SK-N-SH (cell line): Measurements from ENCODE around the gene AFAP1L1. TPM values are rescaled to one million over a fixed set of nuclear protein-coding genes. Genes with fewer than 3 reads are reported as not detected.

Experiments used
- CTCF ChIA-PET: fragments of 300-600, 350-600 bp; formaldehyde crosslinking; extraction: SDS; loops from one replicate; lab custom pipeline; 2021; lab: Yijun Ruan, JAX
- POLR2A ChIA-PET: fragments of 350-600 bp; sonication (Branson Sonifier 250); formaldehyde crosslinking; extraction: SDS; loops from one replicate; lab custom pipeline; 2020; ENCODE audit warnings: antibody characterized with exemption, inconsistent platforms; lab: Yijun Ruan, JAX
- DNase-seq: peaks from one replicate; pipeline ENCODE4 v3.0.0; 2012
- H2AFZ ChIP-seq: fragments of 200-600 bp; sonication (generic); 2 replicates; pipeline ENCODE4 v1.8.1; 2016; ENCODE audit warnings: antibody characterized with exemption, mild to moderate bottlenecking, low read depth
- H3F3A ChIP-seq: fragments of 200-600 bp; sonication (generic); replicated peaks from 2 replicates; pipeline ENCODE3; 2016; ENCODE audit warnings: antibody characterized with exemption, mild to moderate bottlenecking; ENCODE audit not compliant: insufficient read depth
- H3K27ac ChIP-seq, 2 experiments: fragments of 200-500 bp in 1 of 2; fragments of 200-600 bp in 1 of 2; sonication (Bioruptor generic) in 1 of 2; sonication (generic), shearing (Covaris generic) in 1 of 2; 2 replicates each; pipeline versions ENCODE4 v1.5.1 to v1.6.1; 2014 to 2016; ENCODE audit warnings: low read depth in 2 of 2, inconsistent platforms in 1 of 2, low read length in 1 of 2, mild to moderate bottlenecking in 1 of 2, mixed read lengths in 1 of 2
- H3K27me3 ChIP-seq: fragments of 200-600 bp; sonication (generic), shearing (Covaris generic); 2 replicates; pipeline ENCODE4 v1.6.1; 2016; ENCODE audit warnings: mixed run types; ENCODE audit not compliant: insufficient read depth
- H3K36me3 ChIP-seq, 2 experiments: fragments of 200-500 bp in 1 of 2; fragments of 200-600 bp in 1 of 2; sonication (Bioruptor generic) in 1 of 2; sonication (generic) in 1 of 2; replicated peaks in 1 of 2; 2 replicates each; pipeline versions ENCODE3 to v1.5.1; 2014 to 2016; ENCODE audit warnings: low read length in 1 of 2, mild to moderate bottlenecking in 1 of 2; ENCODE audit not compliant: insufficient read depth in 2 of 2, control insufficient read depth in 1 of 2
- H3K4me1 ChIP-seq, 2 experiments: fragments of 200-500 bp in 1 of 2; fragments of 200-600 bp in 1 of 2; sonication (Bioruptor generic) in 1 of 2; sonication (generic), shearing (Covaris generic) in 1 of 2; 2 replicates each; pipeline versions ENCODE4 v1.5.1 to v1.6.1; 2014 to 2016; ENCODE audit warnings: low read depth in 1 of 2, low read length in 1 of 2, mixed run types in 1 of 2; ENCODE audit not compliant: insufficient read depth in 2 of 2, control insufficient read depth in 1 of 2
- H3K4me2 ChIP-seq: fragments of 200-600 bp; sonication (generic), shearing (Covaris generic); 2 replicates; pipeline ENCODE4 v1.6.1; 2017; ENCODE audit warnings: mixed run types
- H3K4me3 ChIP-seq, 2 experiments: fragments of 200-500 bp in 1 of 2; fragments of 200-600 bp in 1 of 2; sonication (Bioruptor generic) in 1 of 2; sonication (generic), shearing (Covaris generic) in 1 of 2; 2 replicates each; pipeline versions ENCODE4 v1.5.1 to v1.8.1; 2014 to 2016; ENCODE audit warnings: low read depth in 2 of 2, inconsistent platforms in 1 of 2, low read length in 1 of 2, mild to moderate bottlenecking in 1 of 2, mixed read lengths in 1 of 2, moderate library complexity in 1 of 2
- H3K79me2 ChIP-seq: fragments of 200-600 bp; sonication (generic); 2 replicates; pipeline ENCODE4 v1.8.1; 2017; ENCODE audit warnings: mild to moderate bottlenecking; ENCODE audit not compliant: insufficient read depth
- H3K9ac ChIP-seq: fragments of 200-600 bp; sonication (generic); 2 replicates; pipeline ENCODE4 v1.6.1; 2017; ENCODE audit warnings: mixed run types
- H3K9me2 ChIP-seq: fragments of 200-600 bp; sonication (generic); 2 replicates; pipeline ENCODE4 v1.6.1; 2017; ENCODE audit warnings: mixed run types
- H3K9me3 ChIP-seq: fragments of 200-600 bp; sonication (generic); 2 replicates; pipeline ENCODE4 v1.6.1; 2017; ENCODE audit warnings: mixed run types, mild to moderate bottlenecking, moderate library complexity
- H4K20me1 ChIP-seq: fragments of 200-600 bp; sonication (generic); 2 replicates; pipeline ENCODE4 v1.6.1; 2017; ENCODE audit warnings: mild to moderate bottlenecking, mixed run types; ENCODE audit not compliant: insufficient read depth
- ELF1 ChIP-seq: IDR thresholded peaks from 2 replicates; pipeline ENCODE4 v1.4.0; 2012
- FOXJ3 ChIP-seq: sonication (generic); formaldehyde crosslinking; IDR thresholded peaks from 2 replicates; pipeline ENCODE4 v1.5.1; 2020; ENCODE audit warnings: mild to moderate bottlenecking, missing genetic modification reagents
- MAX ChIP-seq: IDR thresholded peaks from 2 replicates; pipeline ENCODE4 v1.4.0; 2012; ENCODE audit warnings: low read depth
- MXI1 ChIP-seq: IDR thresholded peaks from 2 replicates; pipeline ENCODE4 v1.6.1; 2012; ENCODE audit warnings: mild to moderate bottlenecking, low read depth, low read length, improper control_type of control experiment
- NFIC ChIP-seq: IDR thresholded peaks from 2 replicates; pipeline ENCODE4 v1.4.0; 2012; ENCODE audit warnings: borderline replicate concordance
- NRF1 ChIP-seq: IDR thresholded peaks from 2 replicates; pipeline ENCODE4 v1.6.1; 2012; ENCODE audit warnings: low read depth, mild to moderate bottlenecking, low read length
- PBX3 ChIP-seq: IDR thresholded peaks from 2 replicates; pipeline ENCODE4; 2012
- REST ChIP-seq: IDR thresholded peaks from 2 replicates; pipeline ENCODE4 v1.6.1; 2012; ENCODE audit warnings: mild to moderate bottlenecking, low read depth, low read length, moderate library complexity
- RXRA ChIP-seq: IDR thresholded peaks from 2 replicates; pipeline ENCODE4 v1.4.0; 2012; ENCODE audit warnings: low read depth, mild to moderate bottlenecking, borderline replicate concordance
- TEAD4 ChIP-seq: IDR thresholded peaks from 2 replicates; pipeline ENCODE4 v1.4.0; 2012; ENCODE audit warnings: mild to moderate bottlenecking, borderline replicate concordance; ENCODE audit not compliant: insufficient read depth
- WGBS: methylation state at CpG from one replicate; pipeline ENCODE4 v1.1.6; 2017; ENCODE audit warnings: low lambda C conversion rate; 5-methylcytosine and 5-hydroxymethylcytosine counted together
- polyA plus RNA-seq, 3 experiments: library from polyadenylated mRNA; depleted of rRNA; stranded (reverse); fragments of >200 nt; gene quantifications; 2 replicates each; pipeline ENCODE4 v1.2.3, GENCODE V29; 2012

AFAP1L1 gene
- polyA plus RNA-seq, 1 of the 3 experiments (the other 2 are of a cell fraction), result 0.82 TPM

- H3K9me3 ChIP-seq, result no peaks in the 10 kb centered on the region
- H3K79me2 ChIP-seq, result no peaks in the 10 kb centered on the region
- H3K9me2 ChIP-seq, result no peaks in the 10 kb centered on the region
- TF ChIP-seq MAX (no peak), NFIC (no peak), ELF1 (no peak), PBX3 (no peak), TEAD4 (no peak), RXRA (no peak), MXI1 (no peak)
- H3K27me3 ChIP-seq, result no peaks in the 10 kb centered on the region
- DNase-seq, result no peak
- 89% methylated on average over 4 of the region's 4 CpGs for WGBS
- ChIA-PET POLR2A (interaction anchor here (0.9 to 1.8 kb wide), 5 partner anchors 9 to 209 kb away, joined by 3 to 4 read pairs (median 3); partner anchors contain the start of genes ARHGEF37 and GRPEL2), CTCF (interaction anchor here (0.9 to 41.4 kb wide), 24 partner anchors 11 to 247 kb away, joined by 3 to 1751 read pairs (median 5); partner anchors contain the start of genes CSNK1A1, GRPEL2, IL17B and PCYOX1L)
- no peak overlapping the region for H3K9ac ChIP-seq
- no peaks in the 10 kb centered on the region for H3F3A ChIP-seq
- H3K4me3 ChIP-seq, result no peak overlapping the region
- H3K36me3 ChIP-seq, result no peaks in the 10 kb centered on the region
- H3K4me2 ChIP-seq, result no peak overlapping the region
- H3K4me1 ChIP-seq, result peaks cover 0 to 13% of the 10 kb centered on the region in 2 experiments; a peak in 1 of 4 replicates
- H4K20me1 ChIP-seq, result no peaks in the 10 kb centered on the region
- no peak overlapping the region for H3K27ac ChIP-seq
- no peak overlapping the region for H2AFZ ChIP-seq
These were observed 100.6 kb downstream of the AFAP1L1 start for GRCh38 chr5:149372076-149372795.

GRCh38 chr5:149372932-149373331, 101.3 kb downstream of the AFAP1L1 start:
- POLR2A ChIA-PET, result interaction anchor here (1.0 to 1.8 kb wide), 2 partner anchors 28 to 209 kb away, joined by 3 to 4 read pairs; partner anchors contain the start of genes ARHGEF37 and GRPEL2
- Histone ChIP-seq H3K9me2 (no peaks in the 10 kb centered on the region), H3K36me3 (no peaks in the 10 kb centered on the region), H3K79me2 (no peaks in the 10 kb centered on the region), H2AFZ (no peak overlapping the region), H3K4me3 (no peak overlapping the region), H3K4me1 (peaks cover 0 to 6% of the 10 kb centered on the region in 2 experiments; a peak in 1 of 4 replicates), H3K9ac (no peak overlapping the region), H4K20me1 (no peaks in the 10 kb centered on the region), H3F3A (no peaks in the 10 kb centered on the region), H3K4me2 (no peak overlapping the region), H3K27ac (no peak overlapping the region), H3K27me3 (no peaks in the 10 kb centered on the region), H3K9me3 (no peaks in the 10 kb centered on the region)
- TF ChIP-seq FOXJ3 (CRISPR knock-in tag) (no peak), REST (no peak), PBX3 (no peak), NRF1 (no peak)
- CTCF ChIA-PET, result interaction anchor here (1.4 to 41.4 kb wide), 12 partner anchors 11 to 205 kb away, joined by 3 to 1751 read pairs (median 12); partner anchors contain the start of genes CSNK1A1, IL17B and PCYOX1L
- DNase-seq, result no peak
- WGBS, result 90% methylated on average over 3 of the region's 3 CpGs
